Astrocyte (in vitro differentiated cells and primary cell): ENCODE measurements around the gene XCR1. TPM values are rescaled to one million over a fixed set of nuclear protein-coding genes. Genes with fewer than 3 reads are reported as not detected.

Source experiments
- DNase-seq: peaks from one replicate; pipeline ENCODE4 v3.0.0-alpha.2; 2010; ENCODE audit warnings: low read depth
- FAIRE-seq: peaks from 2 replicates; lab custom pipeline; 2011; peaks lifted over from hg19 to GRCh38; lab: Jason Lieb, UNC
- H2AFZ ChIP-seq: 2 replicates; pipeline ENCODE4 v1.6.0; 2012; ENCODE audit warnings: low read depth, low read length, inconsistent platforms
- H3K27ac ChIP-seq: 2 replicates; pipeline ENCODE4 v1.5.1; 2011; ENCODE audit warnings: low read depth, low read length, inconsistent platforms
- H3K27me3 ChIP-seq: 2 replicates; pipeline ENCODE4 v1.6.0; 2011; ENCODE audit warnings: low read length, inconsistent platforms; ENCODE audit not compliant: insufficient read depth
- H3K36me3 ChIP-seq: 2 replicates; pipeline ENCODE4 v1.5.1; 2011; ENCODE audit warnings: low read length, inconsistent platforms; ENCODE audit not compliant: insufficient read depth
- H3K4me1 ChIP-seq: 2 replicates; pipeline ENCODE4 v1.5.1; 2011; ENCODE audit warnings: low read length, inconsistent platforms; ENCODE audit not compliant: insufficient read depth
- H3K4me2 ChIP-seq: 2 replicates; pipeline ENCODE4 v1.6.0; 2012; ENCODE audit warnings: low read length, inconsistent platforms
- H3K4me3 ChIP-seq: 2 replicates; pipeline ENCODE4 v1.5.1; 2011; ENCODE audit warnings: low read depth, mild to moderate bottlenecking, low read length, inconsistent platforms; ENCODE audit not compliant: insufficient read depth
- H3K79me2 ChIP-seq: 2 replicates; pipeline ENCODE4 v1.6.0; 2012; ENCODE audit warnings: mild to moderate bottlenecking, low read length, inconsistent platforms; ENCODE audit not compliant: insufficient read depth
- H3K9ac ChIP-seq: 2 replicates; pipeline ENCODE4 v1.6.0; 2012; ENCODE audit warnings: mild to moderate bottlenecking, low read length, inconsistent platforms
- H3K9me3 ChIP-seq: 2 replicates; pipeline ENCODE4 v1.5.1; 2012; ENCODE audit warnings: low read depth, mild to moderate bottlenecking, low read length, inconsistent platforms; ENCODE audit not compliant: insufficient read depth
- H4K20me1 ChIP-seq: 2 replicates; pipeline ENCODE4 v1.6.0; 2012; ENCODE audit warnings: low read length, inconsistent platforms; ENCODE audit not compliant: insufficient read depth
- H3K27ac Mint-ChIP-seq: one replicate; pipeline ENCODE4 v1.8.0; 2021; ENCODE audit warnings: mild to moderate bottlenecking, mixed read lengths; ENCODE audit not compliant: unreplicated experiment
- H3K27me3 Mint-ChIP-seq: one replicate; pipeline ENCODE4 v1.8.0; 2021; ENCODE audit warnings: low read depth, mixed read lengths; ENCODE audit not compliant: unreplicated experiment
- H3K36me3 Mint-ChIP-seq: one replicate; pipeline ENCODE4 v1.8.0; 2021; ENCODE audit warnings: low read depth, mixed read lengths; ENCODE audit not compliant: unreplicated experiment
- H3K4me1 Mint-ChIP-seq: one replicate; pipeline ENCODE4 v1.8.0; 2021; ENCODE audit warnings: low read depth, mixed read lengths; ENCODE audit not compliant: unreplicated experiment
- H3K4me3 Mint-ChIP-seq: one replicate; pipeline ENCODE4 v1.8.0; 2021; ENCODE audit warnings: mild to moderate bottlenecking, moderate library complexity, mixed read lengths; ENCODE audit not compliant: unreplicated experiment
- H3K9me3 Mint-ChIP-seq: one replicate; pipeline ENCODE4 v1.8.0; 2021; ENCODE audit warnings: mild to moderate bottlenecking, mixed read lengths; ENCODE audit not compliant: unreplicated experiment
- EZH2 ChIP-seq: IDR thresholded peaks from 2 replicates; pipeline ENCODE4 v1.6.1; 2012; ENCODE audit warnings: mild to moderate bottlenecking, low read length, inconsistent platforms; ENCODE audit not compliant: insufficient read depth
- total RNA-seq: library from RNA; stranded (reverse); gene quantifications from 2 replicates; pipeline ENCODE4 v1.2.1, GENCODE V29; 2021
- TF ChIP-seq, protein P1 (sequence below): IDR thresholded peaks from 2 replicates; pipeline ENCODE4 v1.5.1; 2011; ENCODE audit warnings: low read depth, mild to moderate bottlenecking, inconsistent platforms, low read length, moderate library complexity; ENCODE audit not compliant: insufficient read depth

The XCR1 gene
- total RNA-seq, 1 donor from 2014 or later = not detected

DNA sequence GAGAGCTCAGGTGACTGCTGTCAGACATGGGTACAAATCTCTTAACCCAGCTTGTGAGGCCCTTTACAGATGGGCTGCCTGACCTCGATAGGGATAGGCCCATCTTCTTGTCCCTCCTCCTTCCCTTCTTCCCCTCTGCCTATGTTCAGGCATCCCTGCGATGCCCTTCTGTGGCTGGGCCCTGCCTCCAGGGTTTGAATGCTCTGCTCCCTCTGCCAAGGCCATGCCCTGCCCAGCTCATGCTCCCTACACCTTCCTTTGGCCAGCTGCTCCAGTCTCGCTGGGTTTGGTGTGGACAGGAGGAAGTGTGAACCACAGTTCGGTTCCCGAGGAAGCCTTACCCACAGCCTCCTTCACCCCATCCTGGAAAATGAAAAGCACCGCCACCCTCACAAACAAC, 35.9 kb downstream of the XCR1 start:
- no peak overlapping the region for H3K4me2 ChIP-seq
- H3K9me3 ChIP-seq = no peaks in the 10 kb centered on the region
- peaks cover 51% of the 10 kb centered on the region for H3K4me1 ChIP-seq
- FAIRE-seq = no peak
- DNase-seq = no peak
- no peak overlapping the region for H3K4me3 Mint-ChIP-seq
- no peak overlapping the region for H3K9ac ChIP-seq
- no peak overlapping the region for H3K4me3 ChIP-seq
- no peak overlapping the region for H3K27ac Mint-ChIP-seq
- peaks cover 41% of the 10 kb centered on the region for H3K4me1 Mint-ChIP-seq
- no peak overlapping the region for H2AFZ ChIP-seq
- H3K36me3 ChIP-seq = no peaks in the 10 kb centered on the region
- H3K9me3 Mint-ChIP-seq = no peaks in the 10 kb centered on the region
- no peaks in the 10 kb centered on the region for H3K27me3 ChIP-seq
- H3K27me3 Mint-ChIP-seq = no peaks in the 10 kb centered on the region
- TF ChIP-seq, protein P1, sequence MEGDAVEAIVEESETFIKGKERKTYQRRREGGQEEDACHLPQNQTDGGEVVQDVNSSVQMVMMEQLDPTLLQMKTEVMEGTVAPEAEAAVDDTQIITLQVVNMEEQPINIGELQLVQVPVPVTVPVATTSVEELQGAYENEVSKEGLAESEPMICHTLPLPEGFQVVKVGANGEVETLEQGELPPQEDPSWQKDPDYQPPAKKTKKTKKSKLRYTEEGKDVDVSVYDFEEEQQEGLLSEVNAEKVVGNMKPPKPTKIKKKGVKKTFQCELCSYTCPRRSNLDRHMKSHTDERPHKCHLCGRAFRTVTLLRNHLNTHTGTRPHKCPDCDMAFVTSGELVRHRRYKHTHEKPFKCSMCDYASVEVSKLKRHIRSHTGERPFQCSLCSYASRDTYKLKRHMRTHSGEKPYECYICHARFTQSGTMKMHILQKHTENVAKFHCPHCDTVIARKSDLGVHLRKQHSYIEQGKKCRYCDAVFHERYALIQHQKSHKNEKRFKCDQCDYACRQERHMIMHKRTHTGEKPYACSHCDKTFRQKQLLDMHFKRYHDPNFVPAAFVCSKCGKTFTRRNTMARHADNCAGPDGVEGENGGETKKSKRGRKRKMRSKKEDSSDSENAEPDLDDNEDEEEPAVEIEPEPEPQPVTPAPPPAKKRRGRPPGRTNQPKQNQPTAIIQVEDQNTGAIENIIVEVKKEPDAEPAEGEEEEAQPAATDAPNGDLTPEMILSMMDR = no peak
- TF ChIP-seq EZH2 = no peak
- no peak overlapping the region for H3K27ac ChIP-seq
- peaks cover 3% of the 10 kb centered on the region for H4K20me1 ChIP-seq
- H3K36me3 Mint-ChIP-seq = no peaks in the 10 kb centered on the region
- peaks cover 38% of the 10 kb centered on the region for H3K79me2 ChIP-seq

DNA sequence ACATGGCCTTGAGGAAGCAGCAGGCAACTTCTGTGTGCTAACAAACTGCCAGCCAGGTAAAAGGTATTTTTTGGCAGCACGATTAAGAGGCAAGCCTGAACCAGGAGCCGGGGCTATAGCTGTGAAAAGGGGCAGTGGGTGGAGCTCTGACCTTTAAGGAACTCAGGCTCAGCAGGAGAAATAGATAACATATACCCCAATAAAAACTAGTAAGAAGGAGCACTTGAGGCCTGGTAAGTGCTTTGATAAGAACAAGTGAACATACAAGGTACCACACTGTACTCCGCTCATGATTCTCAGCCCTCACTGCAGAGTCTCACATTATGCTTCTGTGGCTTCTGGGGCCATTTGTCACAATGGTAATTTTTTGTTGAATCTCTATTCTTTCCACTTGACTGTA, 37.1 kb downstream of the XCR1 start:
- peaks cover 38% of the 10 kb centered on the region for H3K79me2 ChIP-seq
- no peak overlapping the region for H3K9ac ChIP-seq
- H3K9me3 ChIP-seq = no peaks in the 10 kb centered on the region
- TF ChIP-seq EZH2 = no peak
- TF ChIP-seq, protein P1 = no peak
- no peak overlapping the region for H3K4me3 ChIP-seq
- no peaks in the 10 kb centered on the region for H3K36me3 ChIP-seq
- DNase-seq = no peak
- Mint-ChIP-seq H3K27me3 (no peaks in the 10 kb centered on the region), H3K36me3 (no peaks in the 10 kb centered on the region), H3K27ac (no peak overlapping the region), H3K4me3 (no peak overlapping the region), H3K9me3 (no peaks in the 10 kb centered on the region), H3K4me1 (peaks cover 49% of the 10 kb centered on the region)
- no peak overlapping the region for H2AFZ ChIP-seq
- no peak overlapping the region for H3K27ac ChIP-seq
- FAIRE-seq = no peak
- peaks cover 12% of the 10 kb centered on the region for H4K20me1 ChIP-seq
- H3K27me3 ChIP-seq = no peaks in the 10 kb centered on the region
- no peak overlapping the region for H3K4me2 ChIP-seq
- H3K4me1 ChIP-seq = peaks cover 57% of the 10 kb centered on the region

DNA sequence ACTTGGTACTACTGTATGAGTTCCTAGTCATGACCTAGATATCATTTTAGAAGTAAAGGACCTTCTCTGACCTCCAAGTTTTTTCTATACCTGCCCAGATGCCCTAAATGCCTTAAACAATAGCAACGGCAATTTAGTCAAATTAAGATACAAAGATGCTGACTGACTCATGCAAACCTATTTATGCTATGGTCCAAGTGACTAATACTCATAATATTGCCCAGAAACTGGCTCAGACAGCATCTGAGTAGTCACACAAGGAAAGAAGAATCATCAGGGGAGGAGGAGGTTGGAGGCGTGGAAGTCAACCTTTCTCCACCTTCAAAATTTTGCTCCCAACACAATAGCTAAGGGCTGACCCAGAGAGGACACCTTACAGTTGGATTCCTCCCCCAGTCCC, 38.5 kb downstream of the XCR1 start:
- H3K27me3 Mint-ChIP-seq = no peaks in the 10 kb centered on the region

More for the DNA sequence above, 38.5 kb downstream of the XCR1 start:
- Histone ChIP-seq H3K4me2 (peak overlapping the region; percentile 39), H4K20me1 (peaks cover 12% of the 10 kb centered on the region), H3K79me2 (peaks cover 35% of the 10 kb centered on the region), H2AFZ (no peak overlapping the region), H3K36me3 (no peaks in the 10 kb centered on the region), H3K9me3 (no peaks in the 10 kb centered on the region), H3K4me1 (peaks cover 57% of the 10 kb centered on the region), H3K4me3 (no peak overlapping the region), H3K9ac (no peak overlapping the region), H3K27me3 (no peaks in the 10 kb centered on the region), H3K27ac (peak overlapping the region; percentile 66)
- peaks cover 52% of the 10 kb centered on the region for H3K4me1 Mint-ChIP-seq
- TF ChIP-seq, protein P1 = no peak
- no peak for TF ChIP-seq EZH2
- H3K9me3 Mint-ChIP-seq = no peaks in the 10 kb centered on the region
- peaks cover 2% of the 10 kb centered on the region for H3K36me3 Mint-ChIP-seq
- FAIRE-seq = peak; percentile 73
- no peak overlapping the region for H3K27ac Mint-ChIP-seq
- no peak overlapping the region for H3K4me3 Mint-ChIP-seq
- DNase-seq = peak; percentile 89
